AG09309 (cell line): ENCODE measurements around the gene WNT3A.

ENCODE experiments used
- DNase-seq: peaks from one replicate; pipeline ENCODE4 v3.0.0-alpha.2; 2010; ENCODE audit warnings: low read depth
- H3K4me3 ChIP-seq: 2 replicates; pipeline ENCODE4 v1.5.1; 2011; ENCODE audit warnings: mild to moderate bottlenecking, low read depth, low read length, moderate library complexity; ENCODE audit not compliant: control insufficient read depth
- CTCF ChIP-seq: IDR thresholded peaks from 2 replicates; pipeline ENCODE4 v1.5.1; 2011; ENCODE audit warnings: mild to moderate bottlenecking, low read depth, low read length, inconsistent platforms; ENCODE audit not compliant: insufficient read depth, control insufficient read depth; ENCODE audit errors: missing control alignments

The WNT3A gene

GRCh38 chr1:228062085-228062791 lies 55.4 kb downstream of the WNT3A start:
- no peak for TF ChIP-seq CTCF

GRCh38 chr1:228062812-228063211 lies 56.0 kb downstream of the WNT3A start:
- TF ChIP-seq CTCF: no peak
- no peak overlapping the region for H3K4me3 ChIP-seq
- no peak for DNase-seq

More at GRCh38 chr1:228062085-228062791, 55.4 kb downstream of the WNT3A start:
- DNase-seq: no peak
- no peak overlapping the region for H3K4me3 ChIP-seq

GRCh38 chr1:228063251-228064191 lies 56.7 kb downstream of the WNT3A start:
- no peak overlapping the region for H3K4me3 ChIP-seq
- no peak for DNase-seq
- TF ChIP-seq CTCF: no peak

- DNase-seq: no peak
- no peak overlapping the region for H3K4me3 ChIP-seq
- TF ChIP-seq CTCF: no peak
These were observed 57.5 kb downstream of the WNT3A start for GRCh38 chr1:228064296-228064695.

GRCh38 chr1:228064741-228065542 lies 58.1 kb downstream of the WNT3A start:
- no peak for DNase-seq
- TF ChIP-seq CTCF: no peak

More at GRCh38 chr1:228064741-228065542, 58.1 kb downstream of the WNT3A start:
- H3K4me3 ChIP-seq: no peak overlapping the region
